Activated T-helper 1 cell treated with anti-CD3 and anti-CD28 coated beads, Interleukin-2, amount 50 U/mL, for 16 hours (primary cell): ENCODE measurements around the gene KCNK13.

ENCODE experiments used
- DNase-seq, 2 donors: peaks; one replicate each; pipeline ENCODE4 v3.0.0-alpha.2; 2020; ENCODE audit warnings: low read depth in 1 of 2, low spot score in 1 of 2

Gene KCNK13

GRCh38 chr14:90126260-90126659 lies 64.5 kb downstream of the KCNK13 start:
- DNase-seq: no peak

GRCh38 chr14:90132821-90133570 lies 71.2 kb downstream of the KCNK13 start:
- no peak for DNase-seq

- DNase-seq: no peak
Measured at GRCh38 chr14:90136904-90137303, 75.1 kb downstream of the KCNK13 start.

- no peak for DNase-seq
Measured at GRCh38 chr14:90137807-90138206, 76.0 kb downstream of the KCNK13 start.

- DNase-seq: no peak
Measured at GRCh38 chr14:90139199-90139598, 77.4 kb downstream of the KCNK13 start.

GRCh38 chr14:90140298-90140955 lies 78.6 kb downstream of the KCNK13 start:
- no peak for DNase-seq

- DNase-seq: no peak
Measured at GRCh38 chr14:90140956-90141316, 79.1 kb downstream of the KCNK13 start.

GRCh38 chr14:90153429-90153828 lies 91.6 kb downstream of the KCNK13 start:
- DNase-seq: no peak

GRCh38 chr14:90154110-90154509 lies 92.3 kb downstream of the KCNK13 start:
- no peak for DNase-seq

GRCh38 chr14:90159146-90159545 lies 97.4 kb downstream of the KCNK13 start:
- no peak for DNase-seq

- DNase-seq: no peak
Measured at GRCh38 chr14:90159688-90160087, 97.9 kb downstream of the KCNK13 start.

- no peak for DNase-seq
Measured at GRCh38 chr14:90161129-90161528, 99.3 kb downstream of the KCNK13 start.

- no peak for DNase-seq
Measured at GRCh38 chr14:90168425-90169105, 106.8 kb downstream of the KCNK13 start.

- DNase-seq: no peak
Measured at GRCh38 chr14:90175631-90176030, 113.8 kb downstream of the KCNK13 start.

GRCh38 chr14:90177539-90178189 lies 115.9 kb downstream of the KCNK13 start:
- DNase-seq: no peak

GRCh38 chr14:90179357-90179756 lies 117.6 kb downstream of the KCNK13 start:
- no peak for DNase-seq

- no peak for DNase-seq
Measured at GRCh38 chr14:90179809-90180779, 118.3 kb downstream of the KCNK13 start.

GRCh38 chr14:90184094-90184493 lies 122.3 kb downstream of the KCNK13 start:
- DNase-seq: no peak

GRCh38 chr14:90184571-90185266 lies 122.9 kb downstream of the KCNK13 start:
- no peak for DNase-seq

GRCh38 chr14:90188588-90188987 lies 126.8 kb downstream of the KCNK13 start:
- no peak for DNase-seq
